K562 (cell line): ENCODE measurements around the gene CDCP1. TPM values are rescaled to one million over a fixed set of nuclear protein-coding genes. Genes with fewer than 3 reads are reported as not detected.
A peak's percentile ranks its signal among the peaks of the same experiment; 100 is the strongest.

Experiments
- CHD2 ChIP-seq: IDR thresholded peaks from 2 replicates; pipeline ENCODE4 v1.6.1; 2011; ENCODE audit warnings: low read depth, low read length
- CREB1 ChIP-seq, 2 experiments: sonication (generic) in 1 of 2; formaldehyde crosslinking in 1 of 2; IDR thresholded peaks; 2 replicates each; pipeline versions ENCODE4 v1.6.1 to v1.8.0; 2012 to 2022; ENCODE audit warnings: inconsistent platforms in 1 of 2, mild to moderate bottlenecking in 1 of 2, missing genetic modification reagents in 1 of 2, moderate library complexity in 1 of 2
- CTCFL ChIP-seq: IDR thresholded peaks from 2 replicates; pipeline ENCODE4 v1.6.1; 2011; ENCODE audit warnings: borderline replicate concordance, low read depth, mild to moderate bottlenecking, moderate library complexity, low read length; ENCODE audit not compliant: insufficient read depth, poor library complexity, severe bottlenecking
- DPF2 ChIP-seq: fragments of 450-650 bp; IDR thresholded peaks from 2 replicates; pipeline ENCODE4 v1.6.1; 2016
- EP300 ChIP-seq: IDR thresholded peaks from 2 replicates; pipeline ENCODE4 v1.6.1; 2012; ENCODE audit warnings: low read length, improper control_type of control experiment
- HDAC1 ChIP-seq, 2 experiments: fragments of 450-650 bp; IDR thresholded peaks; 2 replicates each; pipeline ENCODE4 v1.6.1; 2016 to 2017; ENCODE audit warnings: inconsistent platforms in 1 of 2, mild to moderate bottlenecking in 1 of 2, moderate library complexity in 1 of 2
- IRF9 ChIP-seq: fragments of 450-650 bp; IDR thresholded peaks from 2 replicates; pipeline ENCODE4 v1.6.1; 2016; ENCODE audit warnings: missing biosample characterization, missing genetic modification characterization
- KDM1A ChIP-seq, 2 experiments: fragments of 450-650 bp; IDR thresholded peaks; 2 replicates each; pipeline ENCODE4 v1.6.1; 2016; ENCODE audit warnings: mild to moderate bottlenecking in 2 of 2
- MAFG ChIP-seq: fragments of 450-650 bp; conservative IDR thresholded peaks from 2 replicates; pipeline ENCODE4 v1.6.1; 2016; ENCODE audit warnings: missing genetic modification characterization, missing compliant biosample characterization
- MAFK ChIP-seq: IDR thresholded peaks from 2 replicates; pipeline ENCODE4 v1.6.1; 2011; ENCODE audit warnings: low read length, improper control_type of control experiment
- SRSF3 ChIP-seq: fragments of 200-400 bp; formaldehyde crosslinking; IDR thresholded peaks from 2 replicates; pipeline ENCODE4 v1.6.1; 2016; ENCODE audit warnings: mild to moderate bottlenecking, low read length, moderate library complexity; ENCODE audit not compliant: insufficient read depth
- TSC22D4 ChIP-seq: fragments of 450-650 bp; IDR thresholded peaks from 2 replicates; pipeline ENCODE4 v1.6.1; 2016; ENCODE audit warnings: missing genetic modification characterization, missing biosample characterization, control low read depth
- ZBTB12 ChIP-seq: fragments of 250-450 bp; sonication (Bioruptor Pico); IDR thresholded peaks from 2 replicates; pipeline ENCODE4 v1.4.0; 2020
- ZBTB7A ChIP-seq: IDR thresholded peaks from 2 replicates; pipeline ENCODE4 v1.6.1; 2011; ENCODE audit warnings: low read depth, mild to moderate bottlenecking, low read length, moderate library complexity, borderline replicate concordance; ENCODE audit not compliant: control insufficient read depth
- ZNF395 ChIP-seq: fragments of 200-800 bp; sonication (Bioruptor generic); IDR thresholded peaks from 2 replicates; pipeline ENCODE4 v1.6.1; 2017; ENCODE audit warnings: missing genetic modification characterization, missing compliant biosample characterization
- ZNF518B ChIP-seq: fragments of 250-450 bp; sonication (Bioruptor Pico); IDR thresholded peaks from 2 replicates; pipeline ENCODE4 v1.5.0; 2021; ENCODE audit warnings: mild to moderate bottlenecking, moderate library complexity
- polyA plus RNA-seq, 8 experiments: library from polyadenylated mRNA; depleted of rRNA in 4 of 8; stranded (reverse) in 5 of 8; unstranded in 3 of 8; fragments of >200 nt; fragmentation: Nextera tagmentation in 2 of 8; fragmentation: Illumina TruSeq in 1 of 8; extraction: Ambion mirVana in 2 of 8; extraction: Trizol in 1 of 8; gene quantifications; 2 replicates each; pipeline versions ENCODE4 v1.2.1 to v1.2.3, GENCODE V29; 2011 to 2014; ENCODE audit warnings: inconsistent platforms in 1 of 8, missing spikeins in 1 of 8
- total RNA-seq, 7 experiments: library from RNA; depleted of rRNA in 6 of 7; stranded (reverse); fragments of >200 nt in 6 of 7; fragmentation: Illumina TruSeq in 2 of 7; extraction: Trizol in 2 of 7; gene quantifications; 2 replicates each; pipeline versions ENCODE4 v1.2.1 to v1.2.3, GENCODE V29; 2011 to 2021; ENCODE audit warnings: low replicate concordance in 1 of 7

CDCP1 gene
- total and polyA plus RNA-seq, 9 of the 15 experiments (the other 6 are each of a cell fraction or from before 2014, with no cell fraction given), result 3.9 to 16.4 (median 5.2) TPM

GRCh38 chr3:45169125-45169904 is 23.1 kb upstream of the CDCP1 start (continued):
- TF ChIP-seq ZNF518B (CRISPR knock-in tag) (0 out of 2 replicates have a peak, but pooled peaks have one; percentile 28), MAFK (no peak), CTCFL (no peak), TSC22D4 (tag) (no peak), DPF2 (0 out of 2 replicates have a peak, but pooled peaks have one; percentile 41), EP300 (peak; percentile 44; the same call in 1 of the 2 replicates), CREB1 (IDR thresholded peaks at IDR 0.05) (no peak), CREB1 (CRISPR knock-in tag; IDR thresholded peaks at IDR 0.05) (no peak), HDAC1 (IDR thresholded peaks at IDR 0.05) (0 out of 4 replicates have a peak, but pooled peaks of 1 of the 2 experiments have one; percentile 43), KDM1A (IDR thresholded peaks at IDR 0.05) (peak in 1 of 2 experiments; percentile 44; a peak in 2 of 4 replicates), ZBTB12 (CRISPR knock-in tag) (no peak), ZBTB7A (peak; percentile 48; the same call in 1 of the 2 replicates), ZNF395 (peak; percentile 61; the same call in 1 of the 2 replicates), CHD2 (no peak), IRF9 (tag) (no peak), SRSF3 (no peak), MAFG (tag) (0 out of 2 replicates have a peak, but pooled peaks have one; percentile 22)
